HepG2 (cell line): ENCODE data around the gene MCM3AP. TPM values are rescaled to one million over a fixed set of nuclear protein-coding genes. Genes with fewer than 3 reads are reported as not detected.

Experiments used
- AFF4 ChIP-seq: sonication (generic); formaldehyde crosslinking; IDR thresholded peaks from 2 replicates; pipeline ENCODE4 v1.4.0; 2020; ENCODE audit warnings: missing genetic modification reagents
- AKNA ChIP-seq: sonication (generic); formaldehyde crosslinking; IDR thresholded peaks from 2 replicates; pipeline ENCODE4 v1.4.0; 2020; ENCODE audit warnings: missing genetic modification reagents, borderline replicate concordance
- FOSL2 ChIP-seq: sonication (generic); formaldehyde crosslinking; IDR thresholded peaks from 2 replicates; pipeline ENCODE4 v1.4.0; 2020; ENCODE audit warnings: missing genetic modification reagents
- IRF1 ChIP-seq: sonication (generic); formaldehyde crosslinking; IDR thresholded peaks from 2 replicates; pipeline ENCODE4 v1.4.0; 2020; ENCODE audit warnings: low read depth, mild to moderate bottlenecking, missing genetic modification reagents
- RAD21 ChIP-seq: fragments of 450-650 bp; formaldehyde crosslinking; IDR thresholded peaks from 2 replicates; pipeline ENCODE4 v1.5.0; 2020; ENCODE audit warnings: mild to moderate bottlenecking
- SALL2 ChIP-seq: sonication (generic); formaldehyde crosslinking; IDR thresholded peaks from 2 replicates; pipeline ENCODE4 v1.8.1; 2023; ENCODE audit warnings: mild to moderate bottlenecking, missing genetic modification reagents, inconsistent platforms
- SMAD3 ChIP-seq: sonication (generic); formaldehyde crosslinking; IDR thresholded peaks from 2 replicates; pipeline ENCODE4 v1.4.0; 2020; ENCODE audit warnings: missing genetic modification reagents
- SP4 ChIP-seq: sonication (generic); formaldehyde crosslinking; IDR thresholded peaks from 2 replicates; pipeline ENCODE4 v1.8.1; 2023; ENCODE audit warnings: mild to moderate bottlenecking, missing genetic modification reagents
- ZBED4 ChIP-seq: sonication (generic); formaldehyde crosslinking; IDR thresholded peaks from 2 replicates; pipeline ENCODE4 v1.4.0; 2020; ENCODE audit warnings: missing genetic modification reagents, borderline replicate concordance
- ZNF296 ChIP-seq: sonication (generic); formaldehyde crosslinking; conservative IDR thresholded peaks from 2 replicates; pipeline ENCODE4 v1.5.0; 2020; ENCODE audit warnings: mild to moderate bottlenecking, missing genetic modification reagents
- ZNF343 ChIP-seq: sonication (generic); formaldehyde crosslinking; IDR thresholded peaks from 2 replicates; pipeline ENCODE4 v1.4.0; 2020; ENCODE audit warnings: mild to moderate bottlenecking, missing genetic modification reagents
- ZNF678 ChIP-seq: sonication (generic); formaldehyde crosslinking; IDR thresholded peaks from 2 replicates; pipeline ENCODE4 v1.4.0; 2020; ENCODE audit warnings: mild to moderate bottlenecking, missing genetic modification reagents
- polyA plus RNA-seq, 8 experiments: library from polyadenylated mRNA; depleted of rRNA in 3 of 8; stranded (reverse) in 7 of 8; unstranded in 1 of 8; fragments of >200 nt; fragmentation: Illumina TruSeq in 4 of 8; extraction: Trizol in 4 of 8; gene quantifications; 2 replicates each; pipeline versions ENCODE4 v1.2.1 to v1.2.3, GENCODE V29; 2011 to 2016; ENCODE audit warnings: low read depth in 4 of 8, missing spikeins in 1 of 8, mixed read lengths in 1 of 8; ENCODE audit not compliant: insufficient read depth in 1 of 8
- total RNA-seq, 5 experiments: library from RNA; depleted of rRNA; stranded (reverse); fragments of >200 nt; fragmentation: Illumina TruSeq; extraction: Trizol; gene quantifications; 2 replicates each; pipeline ENCODE4 v1.2.3, GENCODE V29; 2016; ENCODE audit warnings: low read depth in 1 of 5

Gene MCM3AP
- total and polyA plus RNA-seq, 2 of the 13 experiments (the other 11 are each of a cell fraction or from before 2014, with no cell fraction given): 27.0 to 54.7 TPM

GRCh38 chr21:46229133-46229922 lies 56.1 kb downstream of the MCM3AP start (continued):
- no peak for TF ChIP-seq ZBED4 (CRISPR knock-in tag)
- TF ChIP-seq AFF4 (CRISPR knock-in tag): no peak
- no peak for TF ChIP-seq SALL2 (CRISPR knock-in tag)
- no peak for TF ChIP-seq SMAD3 (CRISPR knock-in tag)
- TF ChIP-seq ZNF343: 0 out of 2 replicates have a peak, but pooled peaks have one; percentile 2
- no peak for TF ChIP-seq IRF1 (CRISPR knock-in tag)
- no peak for TF ChIP-seq ZNF296 (CRISPR knock-in tag)
- no peak for TF ChIP-seq AKNA
- no peak for TF ChIP-seq FOSL2 (CRISPR knock-in tag)
- no peak for TF ChIP-seq SP4 (CRISPR knock-in tag)
- TF ChIP-seq RAD21: no peak
- TF ChIP-seq ZNF678 (CRISPR knock-in tag): no peak
